A549 (cell line): ENCODE data around the gene CIDEB.

Experiments
- CEBPB ChIP-seq, 2 experiments: fragments of >200 bp in 1 of 2; sonication (Bioruptor Twin) in 1 of 2; formaldehyde crosslinking in 1 of 2; IDR thresholded peaks; 2 replicates each; pipeline ENCODE4 v1.6.1; 2012 to 2016
- CHD4 ChIP-seq: fragments of 200-600 bp; sonication (generic); IDR thresholded peaks from 2 replicates; pipeline ENCODE4 v1.6.1; 2016; ENCODE audit warnings: antibody characterized with exemption, mild to moderate bottlenecking, borderline replicate concordance
- CTCF ChIP-seq: fragments of >200 bp; sonication (Bioruptor Twin); formaldehyde crosslinking; IDR thresholded peaks from 3 replicates; pipeline ENCODE4 v1.5.1; 2016
- FOSL2 ChIP-seq, 2 experiments: fragments of 450-650 bp in 1 of 2; fragments of >200 bp in 1 of 2; sonication (Bioruptor Twin) in 1 of 2; formaldehyde crosslinking; IDR thresholded peaks; 2 replicates each; pipeline versions ENCODE4 v1.5.0 to v1.6.1; 2016 to 2020; ENCODE audit warnings: mild to moderate bottlenecking in 1 of 2, moderate library complexity in 1 of 2
- HOXA7 ChIP-seq: fragments of 250-450 bp; sonication (Bioruptor Pico); IDR thresholded peaks from 2 replicates; pipeline ENCODE4 v1.5.0; 2020; ENCODE audit warnings: mild to moderate bottlenecking, moderate library complexity
- HOXB13 ChIP-seq: fragments of 250-450 bp; sonication (Bioruptor Pico); IDR thresholded peaks from 2 replicates; pipeline ENCODE4 v1.5.0; 2020; ENCODE audit warnings: low read depth, mild to moderate bottlenecking, moderate library complexity
- JUN ChIP-seq, 2 experiments: fragments of >200 bp; sonication (Bioruptor Twin); formaldehyde crosslinking; IDR thresholded peaks; 2 replicates in 1 of 2; 3 replicates in 1 of 2; pipeline ENCODE4 v1.6.1; 2016 to 2017
- MAFK ChIP-seq: fragments of 450-650 bp; IDR thresholded peaks from 2 replicates; pipeline ENCODE4 v1.6.1; 2014; ENCODE audit not compliant: partially characterized antibody
- MAZ ChIP-seq: fragments of 150-350 bp; IDR thresholded peaks from 2 replicates; pipeline ENCODE4 v1.6.1; 2014; ENCODE audit warnings: antibody characterized with exemption, low read depth, low read length, borderline replicate concordance
- PBX3 ChIP-seq: IDR thresholded peaks from 2 replicates; pipeline ENCODE4 v1.6.1; 2012
- POLR2A ChIP-seq: IDR thresholded peaks from 2 replicates; pipeline ENCODE4 v1.6.1; 2012; ENCODE audit warnings: mild to moderate bottlenecking, low read length
- RFX5 ChIP-seq: fragments of 450-650 bp; IDR thresholded peaks from 2 replicates; pipeline ENCODE4 v1.7.1; 2014; ENCODE audit warnings: antibody characterized with exemption, mild to moderate bottlenecking, moderate library complexity
- RNF2 ChIP-seq: fragments of 200-600 bp; sonication (generic); IDR thresholded peaks from 2 replicates; pipeline ENCODE4 v1.6.1; 2016; ENCODE audit warnings: low read depth, mild to moderate bottlenecking, antibody characterized with exemption, moderate library complexity, borderline replicate concordance
- ZNF302 ChIP-seq: fragments of 250-450 bp; sonication (Bioruptor Pico); IDR thresholded peaks from 2 replicates; pipeline ENCODE4 v1.9.0; 2021; ENCODE audit warnings: inconsistent platforms, mild to moderate bottlenecking, moderate library complexity

GRCh38 chr14:24329736-24330135 lies 22.0 kb upstream of the CIDEB start:
- no peak for TF ChIP-seq CHD4
- TF ChIP-seq CTCF = no peak
- TF ChIP-seq ZNF302 (CRISPR knock-in tag) = no peak
- TF ChIP-seq PBX3 = no peak
- TF ChIP-seq MAFK = no peak
- no peak for TF ChIP-seq FOSL2 (IDR thresholded peaks at IDR 0.05)
- TF ChIP-seq FOSL2 (CRISPR knock-in tag; IDR thresholded peaks at IDR 0.05) = no peak
- TF ChIP-seq RFX5 = no peak
- no peak for TF ChIP-seq JUN (IDR thresholded peaks at IDR 0.05)
- TF ChIP-seq MAZ = no peak
- TF ChIP-seq HOXB13 = no peak
- TF ChIP-seq HOXA7 = no peak
- TF ChIP-seq RNF2 = no peak
- no peak for TF ChIP-seq CEBPB (IDR thresholded peaks at IDR 0.05)
- no peak for TF ChIP-seq POLR2A
